ENCODE data around the gene IL4R. TPM values are rescaled to one million over a fixed set of nuclear protein-coding genes. Genes with fewer than 3 reads are reported as not detected.
A peak's percentile ranks its signal among the peaks of the same experiment; 100 is the strongest.

The IL4R gene
- total and polyA plus RNA-seq, 10 of the 15 experiments (the other 5 are each of a cell fraction or from before 2014, with no cell fraction given) = 2.6 to 70.4 (median 36.6) TPM

- TF ChIP-seq HSF1 (IDR thresholded peaks at IDR 0.05; ENCODE audit: low read depth, low read length) (no peak), IKZF2 (IDR thresholded peaks at IDR 0.05) (peak; percentile 93 to 94), MLLT1 (IDR thresholded peaks at IDR 0.05) (peak; percentile 93), MXI1 (IDR thresholded peaks at IDR 0.05; ENCODE audit: low read depth, low read length) (peak; percentile 94), SMAD1 (IDR thresholded peaks at IDR 0.05; ENCODE audit: low read depth, partially characterized antibody) (peak; percentile 47), JUND (IDR thresholded peaks at IDR 0.05; ENCODE audit: low read depth, low read length) (no peak), MTA2 (IDR thresholded peaks at IDR 0.05; ENCODE audit: low read depth) (0 out of 2 replicates have a peak, but pooled peaks have one; percentile 21), TAF1 (IDR thresholded peaks at IDR 0.05; ENCODE audit: borderline replicate concordance, low read depth, low read length) (0 out of 2 replicates have a peak, but pooled peaks have one; percentile 11), CHD1 (IDR thresholded peaks at IDR 0.05; ENCODE audit: low read depth, low read length) (0 out of 2 replicates have a peak, but pooled peaks have one; percentile 25), SIX5 (IDR thresholded peaks at IDR 0.05; ENCODE audit: low read depth, low read length, severe bottlenecking) (no peak), NR2F1 (conservative IDR thresholded peaks at IDR 0.05) (peak; percentile 72), NFXL1 (IDR thresholded peaks at IDR 0.05; ENCODE audit: borderline replicate concordance) (no peak), ZBTB40 (IDR thresholded peaks at IDR 0.05; ENCODE audit: borderline replicate concordance) (no peak), KDM1A (IDR thresholded peaks at IDR 0.05; ENCODE audit: borderline replicate concordance) (no peak), ESRRA (IDR thresholded peaks at IDR 0.05; ENCODE audit: low read length) (peak; percentile 58; the same call in 1 of the 2 replicates), NKRF (conservative IDR thresholded peaks at IDR 0.05) (peak; percentile 46; the same call in 1 of the 2 replicates)
Observed at GRCh38 chr16:27402964-27403600, 89.3 kb downstream of the IL4R start (continued).
